ENCODE data around the gene PRH2.

Gene PRH2

DNA sequence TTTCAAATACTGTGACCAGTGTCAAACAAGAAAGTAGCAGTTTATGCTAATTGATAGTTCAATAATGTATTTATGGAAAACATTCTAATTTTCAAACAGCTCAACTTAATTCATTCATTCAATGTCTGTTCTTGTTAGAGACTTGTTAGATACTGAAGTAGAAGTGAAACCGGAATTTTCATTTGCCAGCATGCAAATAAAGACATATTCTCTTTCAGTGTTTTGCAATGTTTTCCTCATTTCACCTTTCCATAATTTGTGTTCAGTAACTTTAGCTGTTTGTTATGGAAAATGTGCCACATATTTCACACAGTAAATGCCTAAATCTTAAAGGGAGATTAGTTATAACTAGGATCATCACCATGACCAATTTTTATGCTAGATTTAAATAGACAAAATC lies 36.4 kb downstream of the PRH2 start:
- DNase-seq, result no peak

- no peak for DNase-seq
Measured at GRCh38 chr12:10966314-10966713, 37.3 kb downstream of the PRH2 start.

GRCh38 chr12:10967409-10967808 lies 38.4 kb downstream of the PRH2 start:
- DNase-seq, result no peak

GRCh38 chr12:10968765-10969456 lies 39.9 kb downstream of the PRH2 start:
- DNase-seq, result no peak

DNA sequence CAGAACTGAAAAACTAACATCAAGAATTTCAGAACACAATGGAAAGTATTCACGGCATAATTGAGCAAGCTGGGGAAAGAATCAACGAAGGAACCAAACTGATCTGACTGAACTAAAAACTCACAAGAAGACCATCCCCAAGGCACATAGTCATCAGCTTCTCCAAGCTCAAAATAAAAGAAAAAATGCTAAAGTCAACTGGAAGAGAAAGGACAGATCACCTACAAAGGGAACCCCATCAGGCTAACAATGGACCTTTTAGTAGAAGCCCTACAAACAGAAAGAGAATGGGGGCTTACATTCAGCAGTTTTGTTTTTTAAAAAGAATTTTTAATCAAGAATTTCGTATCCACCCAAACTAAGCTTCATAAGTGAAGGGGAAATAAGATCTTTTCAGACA lies 45.9 kb downstream of the PRH2 start:
- DNase-seq, result no peak

DNA sequence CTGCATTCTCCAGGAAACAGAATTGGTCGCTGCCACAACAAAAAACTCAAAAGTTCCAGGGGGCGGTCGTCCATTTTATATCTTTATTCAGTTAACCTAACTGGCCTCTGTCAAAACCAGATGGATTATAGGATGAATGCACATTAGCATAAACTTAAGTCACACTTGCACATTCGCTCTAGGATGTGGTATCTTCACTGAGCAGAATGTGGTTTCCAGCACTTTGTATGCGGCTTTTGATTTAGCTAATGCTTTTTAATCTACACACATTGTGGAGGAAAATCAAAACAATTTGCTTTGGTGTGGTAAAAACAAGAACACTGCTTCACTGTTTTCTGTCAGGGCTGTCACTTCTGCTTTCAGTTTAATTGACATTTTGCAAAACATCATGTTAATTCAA lies 53.2 kb downstream of the PRH2 start:
- no peak for DNase-seq

Measured in NCI-H1092 treated with DMSO at 0.1 percent for 48 hours (cell line).